ENCODE results near the gene WDR53.
"Not testable (repeated sequence)": the region's sequence is repeated elsewhere in the genome, so short reads cannot be mapped to it uniquely, and the experiment has no call there.

WDR53 gene

GRCh38 chr3:196517162-196517800, 51.1 kb downstream of the WDR53 start:
- no peak for DNase-seq

GRCh38 chr3:196514913-196515621, 53.3 kb downstream of the WDR53 start, which contains the start of gene SMCO1:
TSS of gene SMCO1 (minus strand) at chr3:196515346. CDS start at chr3:196515209, 137 bp downstream.
- DNase-seq = no peak

- DNase-seq = no peak
Measured at GRCh38 chr3:196514350-196514716, 54.0 kb downstream of the WDR53 start.

GRCh38 chr3:196513697-196514349, 54.5 kb downstream of the WDR53 start:
- no peak for DNase-seq

DNA sequence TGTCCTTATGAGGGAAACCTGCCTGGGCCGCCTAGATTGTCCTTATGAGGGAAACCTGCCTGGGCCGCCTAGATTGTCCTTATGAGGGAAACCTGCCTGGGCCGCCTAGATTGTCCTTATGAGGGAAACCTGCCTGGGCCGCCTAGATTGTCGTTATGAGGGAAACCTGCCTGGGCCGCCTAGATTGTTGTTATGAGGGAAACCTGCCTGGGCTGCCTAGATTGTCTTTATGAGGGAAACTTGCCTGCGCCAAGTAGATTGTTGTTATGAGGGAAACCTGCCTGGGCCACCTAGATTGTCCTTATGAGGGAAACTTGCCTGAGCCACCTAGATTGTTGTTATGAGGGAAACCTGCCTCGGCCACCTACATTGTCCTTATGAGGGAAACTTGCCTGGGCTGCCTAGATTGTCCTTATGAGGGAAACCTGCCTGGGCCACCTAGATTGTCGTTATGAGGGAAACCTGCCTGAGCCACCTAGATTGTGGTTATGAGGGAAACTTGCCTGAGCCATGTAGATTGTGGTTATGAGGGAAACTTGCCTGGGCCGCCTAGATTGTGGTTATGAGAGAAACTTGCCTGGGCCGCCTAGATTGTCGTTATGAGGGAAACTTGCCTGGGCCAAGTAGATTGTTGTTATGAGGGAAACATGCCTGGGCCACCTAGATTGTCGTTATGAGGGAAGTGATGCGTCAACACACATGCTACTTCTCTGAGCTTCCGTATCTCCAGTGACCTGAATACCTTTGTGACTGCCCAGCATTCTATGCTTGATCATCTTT, 56.5 kb downstream of the WDR53 start:
- not testable (repeated sequence) for DNase-seq

DNA sequence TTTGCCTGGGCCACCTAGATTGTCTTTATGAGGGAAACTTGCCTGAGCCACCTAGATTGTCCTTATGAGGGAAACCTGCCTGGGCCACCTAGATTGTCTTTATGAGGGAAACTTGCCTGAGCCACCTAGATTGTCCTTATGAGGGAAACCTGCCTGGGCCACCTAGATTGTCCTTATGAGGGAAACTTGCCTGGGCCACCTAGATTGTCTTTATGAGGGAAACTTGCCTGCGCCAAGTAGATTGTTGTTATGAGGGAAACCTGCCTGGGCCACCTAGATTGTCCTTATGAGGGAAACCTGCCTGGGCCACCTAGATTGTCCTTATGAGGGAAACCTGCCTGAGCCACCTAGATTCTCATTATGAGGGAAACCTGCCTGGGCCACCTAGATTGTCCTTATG, 57.2 kb downstream of the WDR53 start:
- DNase-seq = not testable (repeated sequence)

DNA sequence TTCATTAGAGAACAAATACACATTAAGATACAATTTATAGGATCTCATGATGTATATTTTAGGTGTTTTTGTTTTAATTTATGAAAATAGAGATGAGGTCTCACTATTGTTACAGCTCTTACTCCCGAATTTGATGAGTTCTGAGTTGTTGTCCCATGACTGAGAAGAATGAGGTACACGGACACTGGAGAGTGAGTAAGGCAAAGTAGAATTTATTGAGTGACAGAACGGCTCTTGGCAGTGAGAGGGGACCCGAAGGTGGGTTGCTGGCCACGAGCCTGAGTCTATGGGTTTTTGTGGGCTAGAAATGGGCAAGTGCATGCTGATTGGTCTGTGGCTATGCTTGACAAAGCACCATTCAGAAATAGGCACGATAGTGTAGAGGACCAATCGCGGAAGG, 61.7 kb downstream of the WDR53 start:
- DNase-seq = no peak

GRCh38 chr3:196504556-196504955, 63.8 kb downstream of the WDR53 start:
- no peak for DNase-seq

Measured in stimulated activated CD4-positive, alpha-beta T cell treated with anti-CD3 and anti-CD28 coated beads, Interleukin-12 subunit alpha, Interleukin-12 subunit beta, amount 100 ng/mL, for 4 hours (primary cell).